Endothelial cell of umbilical vein (primary cell): ENCODE measurements around the gene ATP13A2. TPM values are rescaled to one million over a fixed set of nuclear protein-coding genes. Genes with fewer than 3 reads are reported as not detected.

Experiments
- BruUV-seq: library from RNA; stranded (reverse); fragments of 400-500 nt; replicated peaks from 2 replicates; lab custom pipeline; 2021; lab: Mats Ljungman, UMichigan
- CTCF ChIA-PET: fragments of 300-600, 350-600 bp; sonication (Branson Sonifier 250); formaldehyde crosslinking; loops from one replicate; lab custom pipeline; 2021; ENCODE audit warnings: antibody characterized with exemption, inconsistent platforms; lab: Charles Lee
- POLR2A ChIA-PET: fragments of 300-600, 350-600 bp; sonication (Branson Sonifier 250); formaldehyde crosslinking; loops from one replicate; lab custom pipeline; 2021; ENCODE audit warnings: antibody characterized with exemption, inconsistent platforms; lab: Charles Lee
- DNase-seq: peaks from one replicate; pipeline ENCODE4 v3.0.0-alpha.2; 2011; ENCODE audit warnings: low read depth, low spot score
- FAIRE-seq: peaks from 2 replicates; lab custom pipeline; 2011; peaks lifted over from hg19 to GRCh38; lab: Jason Lieb, UNC
- H2AFZ ChIP-seq: 2 replicates; pipeline ENCODE4 v1.6.0; 2012; ENCODE audit warnings: low read depth, low read length, control low read depth, inconsistent platforms
- H3K27ac ChIP-seq: 2 replicates; pipeline ENCODE4 v1.5.1; 2011; ENCODE audit warnings: low read depth, mild to moderate bottlenecking, control low read depth, low read length, moderate library complexity; ENCODE audit not compliant: insufficient read depth
- H3K27me3 ChIP-seq, 2 experiments: 2 replicates each; pipeline versions ENCODE4 v1.6.0 to v1.6.1; 2011; ENCODE audit warnings: low read length in 2 of 2, mixed read lengths in 1 of 2; ENCODE audit not compliant: control insufficient read depth in 2 of 2, insufficient read depth in 2 of 2
- H3K36me3 ChIP-seq, 2 experiments: 2 replicates in 1 of 2; 3 replicates in 1 of 2; pipeline ENCODE4 v1.5.1; 2011; ENCODE audit warnings: low read length in 2 of 2, mild to moderate bottlenecking in 1 of 2, moderate library complexity in 1 of 2; ENCODE audit not compliant: control insufficient read depth in 2 of 2, insufficient read depth in 2 of 2; ENCODE audit errors: extremely low read depth in 1 of 2
- H3K4me1 ChIP-seq: 3 replicates; pipeline ENCODE4 v1.5.1; 2011; ENCODE audit warnings: mild to moderate bottlenecking, low read length; ENCODE audit not compliant: control insufficient read depth, insufficient read depth; ENCODE audit errors: extremely low read depth
- H3K4me2 ChIP-seq: 2 replicates; pipeline ENCODE4 v1.6.1; 2011; ENCODE audit warnings: low read length, control low read depth, mixed read lengths; ENCODE audit not compliant: insufficient read depth
- H3K4me3 ChIP-seq, 3 experiments: fragments of 200-600 bp in 1 of 3; sonication (generic), shearing (Covaris generic) in 1 of 3; replicated peaks in 1 of 3; 2 replicates each; pipeline ENCODE4 v1.5.1; 2011 to 2016; ENCODE audit warnings: control low read depth in 3 of 3, low read length in 3 of 3, mild to moderate bottlenecking in 2 of 3, inconsistent platforms in 1 of 3, low read depth in 1 of 3, moderate library complexity in 1 of 3; ENCODE audit not compliant: insufficient read depth in 1 of 3
- H3K79me2 ChIP-seq: 2 replicates; pipeline ENCODE4 v1.6.0; 2012; ENCODE audit warnings: low read length, inconsistent platforms; ENCODE audit not compliant: control insufficient read depth, insufficient read depth
- H3K9ac ChIP-seq: replicated peaks from 2 replicates; pipeline ENCODE3; 2011; ENCODE audit warnings: low read length, control low read depth; ENCODE audit not compliant: insufficient read depth; ENCODE audit errors: extremely low read depth
- H3K9me1 ChIP-seq: replicated peaks from 3 replicates; pipeline ENCODE4 v1.6.0; 2011; ENCODE audit warnings: mild to moderate bottlenecking, low read length; ENCODE audit not compliant: control insufficient read depth, insufficient read depth; ENCODE audit errors: extremely low read depth
- H3K9me3 ChIP-seq: replicated peaks from 2 replicates; pipeline ENCODE4 v1.5.1; 2012; ENCODE audit warnings: low read length, inconsistent platforms; ENCODE audit not compliant: control insufficient read depth, insufficient read depth
- H4K20me1 ChIP-seq: replicated peaks from 2 replicates; pipeline ENCODE3; 2011; ENCODE audit warnings: mild to moderate bottlenecking, low read length; ENCODE audit not compliant: control insufficient read depth, insufficient read depth; ENCODE audit errors: extremely low read depth
- CTCF ChIP-seq, 2 donors: IDR thresholded peaks; 1 replicate in 1 of 2; 2 replicates in 1 of 2; pipeline ENCODE4 v1.5.1; 2011; ENCODE audit warnings: low read length in 2 of 2, mild to moderate bottlenecking in 2 of 2, moderate library complexity in 2 of 2, control low read depth in 1 of 2, inconsistent platforms in 1 of 2, low read depth in 1 of 2; ENCODE audit not compliant: insufficient read depth in 1 of 2; ENCODE audit errors: extremely low read depth in 1 of 2
- EZH2 ChIP-seq: IDR thresholded peaks from 2 replicates; pipeline ENCODE4 v1.6.1; 2012; ENCODE audit warnings: borderline replicate concordance, low read depth, mild to moderate bottlenecking, moderate library complexity, low read length, inconsistent platforms; ENCODE audit not compliant: severe bottlenecking
- FOS ChIP-seq: IDR thresholded peaks from 2 replicates; pipeline ENCODE4 v1.6.1; 2011; ENCODE audit warnings: mild to moderate bottlenecking, low read length, moderate library complexity, borderline replicate concordance; ENCODE audit not compliant: insufficient read depth
- GATA2 ChIP-seq: IDR thresholded peaks from 2 replicates; pipeline ENCODE4 v1.7.0; 2011; ENCODE audit warnings: low read depth, mild to moderate bottlenecking, moderate library complexity, mixed read lengths, low read length; ENCODE audit not compliant: insufficient read length, insufficient read depth
- JUN ChIP-seq: IDR thresholded peaks from 2 replicates; pipeline ENCODE4 v1.6.1; 2011; ENCODE audit warnings: borderline replicate concordance, low read depth; ENCODE audit not compliant: insufficient read length, insufficient read depth
- MAX ChIP-seq: IDR thresholded peaks from 2 replicates; pipeline ENCODE4 v1.6.1; 2011; ENCODE audit not compliant: insufficient read depth, insufficient read length
- MYC ChIP-seq: IDR thresholded peaks from one replicate; pipeline ENCODE4 v1.6.1; 2011; ENCODE audit warnings: mild to moderate bottlenecking, low read depth, low read length
- POLR2A ChIP-seq: IDR thresholded peaks from 2 replicates; pipeline ENCODE4 v1.6.1; 2012; ENCODE audit warnings: low read depth, mild to moderate bottlenecking, control low read depth, low read length
- POLR2AphosphoS5 ChIP-seq: IDR thresholded peaks from 2 replicates; pipeline ENCODE4 v1.6.1; 2012; ENCODE audit warnings: low read depth, mild to moderate bottlenecking, control low read depth, low read length, moderate library complexity; ENCODE audit not compliant: insufficient read depth
- dilution Hi-C: fragments of 300-500 bp; cut with MboI; formaldehyde crosslinking; loops from one replicate; pipeline ENCODE4 v1.15.0; 2019; ENCODE audit warnings: low sequenced_read_pairs; ENCODE audit not compliant: extremely low pct_ligation_motif_present
- intact Hi-C: fragments of 100-400 bp; cut with micrococcal nuclease; formaldehyde crosslinking; loops from one replicate; pipeline ENCODE4 v1.10.0; 2022
- polyA plus RNA-seq, 4 experiments: library from polyadenylated mRNA; depleted of rRNA in 3 of 4; stranded (reverse) in 3 of 4; unstranded in 1 of 4; fragments of >200 nt; gene quantifications; 2 replicates each; pipeline versions ENCODE4 v1.2.1 to v1.2.3, GENCODE V29; 2011 to 2012; ENCODE audit warnings: missing spikeins in 1 of 4
- total RNA-seq: library from RNA; stranded (reverse); gene quantifications from 2 replicates; pipeline ENCODE4 v1.2.3, GENCODE V29; 2021

ATP13A2 gene
- total and polyA plus RNA-seq, 2 donors (not counting 3 experiments of a cell fraction or from before 2014, with no cell fraction given): 44.9 to 60.6 TPM

GRCh38 chr1:16969057-16969611 lies 42.6 kb downstream of the ATP13A2 start:
- Histone ChIP-seq H4K20me1 (no peaks in the 10 kb centered on the region), H3K4me1 (peaks cover 11% of the 10 kb centered on the region), H3K27ac (no peak overlapping the region), H3K79me2 (no peaks in the 10 kb centered on the region), H3K4me2 (no peak overlapping the region), H3K9me1 (no peaks in the 10 kb centered on the region), H2AFZ (no peak overlapping the region), H3K9ac (no peak overlapping the region), H3K36me3 (peaks cover 0 to 11% of the 10 kb centered on the region in 2 experiments), H3K4me3 (no peak overlapping the region), H3K27me3 (no peaks in the 10 kb centered on the region), H3K9me3 (no peaks in the 10 kb centered on the region)
- BruUV-seq: no TSS peak
- FAIRE-seq (no peak), DNase-seq (no peak)
- intact Hi-C loops (no loop called here), dilution Hi-C loops (no loop called here)
- POLR2A ChIA-PET: no interaction called here
- TF ChIP-seq MAX (no peak), FOS (no peak), POLR2AphosphoS5 (no peak), CTCF (IDR thresholded peaks at IDR 0.05; ENCODE audit: extremely low read depth in 1 of 2, insufficient read depth in 1 of 2, low read depth in 1 of 2, low read length in 2 of 2) (no peak), MYC (no peak), JUN (no peak), EZH2 (no peak), POLR2A (no peak), GATA2 (no peak)
- CTCF ChIA-PET: interaction anchor here (3.1 kb wide), 1 partner anchor 11 kb away, joined by 25 read pairs; the partner anchor contains the start of gene MFAP2
